Progenitor cell of endocrine pancreas (in vitro differentiated cells): ENCODE measurements around the gene ATP5F1C. TPM values are rescaled to one million over a fixed set of nuclear protein-coding genes. Genes with fewer than 3 reads are reported as not detected.

ENCODE experiments used
- DNase-seq: peaks from one replicate; pipeline ENCODE4 v3.0.0; 2021; ENCODE audit warnings: low spot score; ENCODE audit not compliant: unreplicated experiment
- H3K27ac Mint-ChIP-seq: 2 replicates; pipeline ENCODE4 v1.8.0; 2021; ENCODE audit warnings: mild to moderate bottlenecking, moderate library complexity, mixed read lengths
- H3K27me3 Mint-ChIP-seq: 2 replicates; pipeline ENCODE4 v1.8.0; 2021; ENCODE audit warnings: mixed read lengths
- H3K36me3 Mint-ChIP-seq: 2 replicates; pipeline ENCODE4 v1.8.0; 2022; ENCODE audit warnings: mixed read lengths; ENCODE audit not compliant: insufficient read depth
- H3K4me1 Mint-ChIP-seq: 2 replicates; pipeline ENCODE4 v1.8.0; 2021; ENCODE audit warnings: low read depth, mixed read lengths
- H3K4me3 Mint-ChIP-seq: 2 replicates; pipeline ENCODE4 v1.8.0; 2021; ENCODE audit warnings: low read depth, mild to moderate bottlenecking, moderate library complexity, mixed read lengths
- H3K9me3 Mint-ChIP-seq: 2 replicates; pipeline ENCODE4 v1.8.0; 2021; ENCODE audit warnings: low read depth, mixed read lengths
- CTCF ChIP-seq: fragments of 200-600 bp; sonication (generic); IDR thresholded peaks from one replicate; pipeline ENCODE4 v1.5.0; 2021; ENCODE audit warnings: antibody characterized with exemption, mild to moderate bottlenecking; ENCODE audit not compliant: unreplicated experiment
- total RNA-seq: library from RNA; stranded (reverse); gene quantifications from 2 replicates; pipeline ENCODE4 v1.2.1, GENCODE V29; 2021

ATP5F1C gene
- total RNA-seq, 1 donor from 2014 or later = 221 TPM

DNA sequence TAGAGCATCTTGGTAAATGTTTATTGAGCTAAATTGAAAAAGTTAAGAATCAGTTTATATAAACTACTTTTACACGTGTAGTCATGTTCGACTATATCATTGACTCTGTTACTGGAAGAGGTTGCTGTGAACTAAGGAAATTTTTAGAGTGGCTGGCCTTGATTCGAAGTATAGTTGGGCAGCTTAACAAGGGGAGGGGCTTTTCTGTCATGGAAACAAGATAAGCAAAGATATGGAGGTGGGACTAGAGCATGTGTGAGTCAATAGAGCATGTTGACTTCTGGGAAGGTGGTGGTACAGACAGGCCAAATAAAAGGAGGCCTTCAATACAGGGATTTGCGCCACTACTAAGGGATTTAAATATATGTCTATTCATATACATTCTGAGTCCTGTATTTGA is 7.6 kb downstream of the ATP5F1C start:
- Mint-ChIP-seq H3K27ac (peak overlapping the region; percentile 88), H3K4me3 (peak overlapping the region; percentile 31), H3K27me3 (no peaks in the 10 kb centered on the region), H3K9me3 (no peaks in the 10 kb centered on the region), H3K36me3 (peaks cover 24% of the 10 kb centered on the region), H3K4me1 (peaks cover 27% of the 10 kb centered on the region)
- no peak for DNase-seq
- TF ChIP-seq CTCF = no peak

GRCh38 chr10:7797582-7797981 is 9.6 kb downstream of the ATP5F1C start:
- Mint-ChIP-seq H3K9me3 (no peaks in the 10 kb centered on the region), H3K27ac (no peak overlapping the region), H3K4me1 (peaks cover 25% of the 10 kb centered on the region), H3K4me3 (no peak overlapping the region), H3K36me3 (peaks cover 27% of the 10 kb centered on the region), H3K27me3 (no peaks in the 10 kb centered on the region)
- no peak for DNase-seq
- no peak for TF ChIP-seq CTCF

- no peak for DNase-seq
- Mint-ChIP-seq H3K27ac (no peak overlapping the region), H3K27me3 (no peaks in the 10 kb centered on the region), H3K9me3 (no peaks in the 10 kb centered on the region), H3K36me3 (peaks cover 27% of the 10 kb centered on the region), H3K4me3 (no peak overlapping the region), H3K4me1 (no peaks in the 10 kb centered on the region)
- TF ChIP-seq CTCF = no peak
Measured at GRCh38 chr10:7802606-7803005, 14.6 kb downstream of the ATP5F1C start.

GRCh38 chr10:7804216-7804615 is 16.2 kb downstream of the ATP5F1C start:
- Mint-ChIP-seq H3K27ac (no peak overlapping the region), H3K4me1 (no peaks in the 10 kb centered on the region), H3K4me3 (no peak overlapping the region), H3K27me3 (no peaks in the 10 kb centered on the region), H3K9me3 (no peaks in the 10 kb centered on the region), H3K36me3 (peaks cover 27% of the 10 kb centered on the region)
- TF ChIP-seq CTCF = no peak
- DNase-seq = no peak

GRCh38 chr10:7804741-7805140 is 16.8 kb downstream of the ATP5F1C start:
- H3K9me3 Mint-ChIP-seq = no peaks in the 10 kb centered on the region
- H3K4me3 Mint-ChIP-seq = no peak overlapping the region
- DNase-seq = no peak
- H3K36me3 Mint-ChIP-seq = peaks cover 25% of the 10 kb centered on the region
- TF ChIP-seq CTCF = no peak
- H3K27ac Mint-ChIP-seq = no peak overlapping the region
- H3K27me3 Mint-ChIP-seq = no peaks in the 10 kb centered on the region
- H3K4me1 Mint-ChIP-seq = no peaks in the 10 kb centered on the region
